ENCODE data around the gene UVRAG. TPM values are rescaled to one million over a fixed set of nuclear protein-coding genes. Genes with fewer than 3 reads are reported as not detected.
"Not testable (repeated sequence)": the region's sequence is repeated elsewhere in the genome, so short reads cannot be mapped to it uniquely, and the experiment has no call there.

UVRAG gene
- total RNA-seq, 1 donor from 2014 or later, result 14.1 TPM

- Histone ChIP-seq H3K27ac (ENCODE audit: low read depth, low read length) (no peak overlapping the region), H3K4me1 (ENCODE audit: control insufficient read depth in 3 of 3, insufficient read depth in 3 of 3, low read length in 3 of 3) (peaks cover 11 to 17% (median 14%) of the 10 kb centered on the region in 3 donors), H3K27me3 (ENCODE audit: control insufficient read depth in 3 of 3, insufficient read depth in 3 of 3, low read length in 3 of 3) (no peaks in the 10 kb centered on the region), H3K9ac (ENCODE audit: low read depth in 1 of 3, low read length in 3 of 3) (no peak overlapping the region), H3K4me3 (ENCODE audit: low read length in 3 of 3) (no peak overlapping the region), H3K9me3 (ENCODE audit: control insufficient read depth in 3 of 3, low read length in 3 of 3) (no peaks in the 10 kb centered on the region), H3K36me3 (ENCODE audit: control insufficient read depth in 3 of 3, insufficient read depth in 3 of 3, low read length in 3 of 3) (peaks cover 0 to 3% (median 0%) of the 10 kb centered on the region in 3 donors)
These were observed 37.5 kb downstream of the UVRAG start for GRCh38 chr11:75852406-75853017.

GRCh38 chr11:75853563-75853962 is 38.6 kb downstream of the UVRAG start:
- not testable (repeated sequence) for H3K9me3 ChIP-seq (ENCODE audit: control insufficient read depth in 3 of 3, low read length in 3 of 3); H3K9ac ChIP-seq (ENCODE audit: low read depth in 1 of 3, low read length in 3 of 3); H3K27ac ChIP-seq (ENCODE audit: low read depth, low read length); H3K36me3 ChIP-seq (ENCODE audit: control insufficient read depth in 3 of 3, insufficient read depth in 3 of 3, low read length in 3 of 3); H3K27me3 ChIP-seq (ENCODE audit: control insufficient read depth in 3 of 3, insufficient read depth in 3 of 3, low read length in 3 of 3); H3K4me3 ChIP-seq (ENCODE audit: low read length in 3 of 3)
- H3K4me1 ChIP-seq (ENCODE audit: control insufficient read depth in 3 of 3, insufficient read depth in 3 of 3, low read length in 3 of 3), result peaks cover 11 to 17% (median 14%) of the 10 kb centered on the region in 3 donors

GRCh38 chr11:75853971-75854370 is 39.0 kb downstream of the UVRAG start:
- no peaks in the 10 kb centered on the region for H3K27me3 ChIP-seq (ENCODE audit: control insufficient read depth in 3 of 3, insufficient read depth in 3 of 3, low read length in 3 of 3)
- no peak overlapping the region for H3K9ac ChIP-seq (ENCODE audit: low read depth in 1 of 3, low read length in 3 of 3)

GRCh38 chr11:75855206-75855605 is 40.2 kb downstream of the UVRAG start:
- peaks cover 0 to 3% (median 0%) of the 10 kb centered on the region in 3 donors for H3K36me3 ChIP-seq (ENCODE audit: control insufficient read depth in 3 of 3, insufficient read depth in 3 of 3, low read length in 3 of 3)
- no peaks in the 10 kb centered on the region for H3K27me3 ChIP-seq (ENCODE audit: control insufficient read depth in 3 of 3, insufficient read depth in 3 of 3, low read length in 3 of 3)
- peaks cover 11 to 14% (median 14%) of the 10 kb centered on the region in 3 donors for H3K4me1 ChIP-seq (ENCODE audit: control insufficient read depth in 3 of 3, insufficient read depth in 3 of 3, low read length in 3 of 3)
- no peak overlapping the region for H3K9ac ChIP-seq (ENCODE audit: low read depth in 1 of 3, low read length in 3 of 3)
- H3K9me3 ChIP-seq (ENCODE audit: control insufficient read depth in 3 of 3, low read length in 3 of 3), result no peaks in the 10 kb centered on the region
- H3K27ac ChIP-seq (ENCODE audit: low read depth, low read length), result no peak overlapping the region
- no peak overlapping the region for H3K4me3 ChIP-seq (ENCODE audit: low read length in 3 of 3)

More at GRCh38 chr11:75853971-75854370, 39.0 kb downstream of the UVRAG start:
- Histone ChIP-seq H3K27ac (ENCODE audit: low read depth, low read length) (no peak overlapping the region), H3K36me3 (ENCODE audit: control insufficient read depth in 3 of 3, insufficient read depth in 3 of 3, low read length in 3 of 3) (peaks cover 0 to 3% (median 0%) of the 10 kb centered on the region in 3 donors), H3K4me3 (ENCODE audit: low read length in 3 of 3) (no peak overlapping the region), H3K4me1 (ENCODE audit: control insufficient read depth in 3 of 3, insufficient read depth in 3 of 3, low read length in 3 of 3) (peaks cover 11 to 17% (median 14%) of the 10 kb centered on the region in 3 donors), H3K9me3 (ENCODE audit: control insufficient read depth in 3 of 3, low read length in 3 of 3) (no peaks in the 10 kb centered on the region)

- peaks cover 0 to 3% (median 0%) of the 10 kb centered on the region in 3 donors for H3K36me3 ChIP-seq (ENCODE audit: control insufficient read depth in 3 of 3, insufficient read depth in 3 of 3, low read length in 3 of 3)
- H3K27me3 ChIP-seq (ENCODE audit: control insufficient read depth in 3 of 3, insufficient read depth in 3 of 3, low read length in 3 of 3), result no peaks in the 10 kb centered on the region
- no peak overlapping the region for H3K9ac ChIP-seq (ENCODE audit: low read depth in 1 of 3, low read length in 3 of 3)
- H3K4me3 ChIP-seq (ENCODE audit: low read length in 3 of 3), result no peak overlapping the region
- no peak overlapping the region for H3K27ac ChIP-seq (ENCODE audit: low read depth, low read length)
- peaks cover 0 to under 1% (median 0%) of the 10 kb centered on the region in 3 donors for H3K4me1 ChIP-seq (ENCODE audit: control insufficient read depth in 3 of 3, insufficient read depth in 3 of 3, low read length in 3 of 3)
- no peaks in the 10 kb centered on the region for H3K9me3 ChIP-seq (ENCODE audit: control insufficient read depth in 3 of 3, low read length in 3 of 3)
These were observed 41.9 kb downstream of the UVRAG start for GRCh38 chr11:75856912-75857311.

GRCh38 chr11:75858042-75858441 is 43.0 kb downstream of the UVRAG start:
- no peak overlapping the region for H3K9ac ChIP-seq (ENCODE audit: low read depth in 1 of 3, low read length in 3 of 3)
- no peaks in the 10 kb centered on the region for H3K4me1 ChIP-seq (ENCODE audit: control insufficient read depth in 3 of 3, insufficient read depth in 3 of 3, low read length in 3 of 3)
- H3K36me3 ChIP-seq (ENCODE audit: control insufficient read depth in 3 of 3, insufficient read depth in 3 of 3, low read length in 3 of 3), result peaks cover 0 to 4% (median 0%) of the 10 kb centered on the region in 3 donors
- no peaks in the 10 kb centered on the region for H3K27me3 ChIP-seq (ENCODE audit: control insufficient read depth in 3 of 3, insufficient read depth in 3 of 3, low read length in 3 of 3)
- no peak overlapping the region for H3K4me3 ChIP-seq (ENCODE audit: low read length in 3 of 3)
- H3K27ac ChIP-seq (ENCODE audit: low read depth, low read length), result no peak overlapping the region
- no peaks in the 10 kb centered on the region for H3K9me3 ChIP-seq (ENCODE audit: control insufficient read depth in 3 of 3, low read length in 3 of 3)

GRCh38 chr11:75858613-75859012 is 43.6 kb downstream of the UVRAG start:
- no peak overlapping the region for H3K4me3 ChIP-seq (ENCODE audit: low read length in 3 of 3)
- no peak overlapping the region for H3K9ac ChIP-seq (ENCODE audit: low read depth in 1 of 3, low read length in 3 of 3)
- peaks cover 0 to 4% (median 0%) of the 10 kb centered on the region in 3 donors for H3K36me3 ChIP-seq (ENCODE audit: control insufficient read depth in 3 of 3, insufficient read depth in 3 of 3, low read length in 3 of 3)
- H3K4me1 ChIP-seq (ENCODE audit: control insufficient read depth in 3 of 3, insufficient read depth in 3 of 3, low read length in 3 of 3), result no peaks in the 10 kb centered on the region
- no peaks in the 10 kb centered on the region for H3K27me3 ChIP-seq (ENCODE audit: control insufficient read depth in 3 of 3, insufficient read depth in 3 of 3, low read length in 3 of 3)
- H3K9me3 ChIP-seq (ENCODE audit: control insufficient read depth in 3 of 3, low read length in 3 of 3), result no peaks in the 10 kb centered on the region
- no peak overlapping the region for H3K27ac ChIP-seq (ENCODE audit: low read depth, low read length)

- Histone ChIP-seq H3K9me3 (ENCODE audit: control insufficient read depth in 3 of 3, low read length in 3 of 3) (no peaks in the 10 kb centered on the region), H3K4me1 (ENCODE audit: control insufficient read depth in 3 of 3, insufficient read depth in 3 of 3, low read length in 3 of 3) (no peaks in the 10 kb centered on the region), H3K36me3 (ENCODE audit: control insufficient read depth in 3 of 3, insufficient read depth in 3 of 3, low read length in 3 of 3) (peaks cover 0 to 4% (median 0%) of the 10 kb centered on the region in 3 donors), H3K4me3 (ENCODE audit: low read length in 3 of 3) (no peak overlapping the region), H3K27ac (ENCODE audit: low read depth, low read length) (no peak overlapping the region), H3K9ac (ENCODE audit: low read depth in 1 of 3, low read length in 3 of 3) (no peak overlapping the region), H3K27me3 (ENCODE audit: control insufficient read depth in 3 of 3, insufficient read depth in 3 of 3, low read length in 3 of 3) (no peaks in the 10 kb centered on the region)
These were observed 44.6 kb downstream of the UVRAG start for GRCh38 chr11:75859614-75860013.

GRCh38 chr11:75862437-75862836 is 47.4 kb downstream of the UVRAG start:
- Histone ChIP-seq H3K9ac (ENCODE audit: low read depth in 1 of 3, low read length in 3 of 3) (no peak overlapping the region), H3K4me1 (ENCODE audit: control insufficient read depth in 3 of 3, insufficient read depth in 3 of 3, low read length in 3 of 3) (peaks cover 0 to 2% (median 0%) of the 10 kb centered on the region in 3 donors), H3K4me3 (ENCODE audit: low read length in 3 of 3) (no peak overlapping the region), H3K9me3 (ENCODE audit: control insufficient read depth in 3 of 3, low read length in 3 of 3) (no peaks in the 10 kb centered on the region), H3K27me3 (ENCODE audit: control insufficient read depth in 3 of 3, insufficient read depth in 3 of 3, low read length in 3 of 3) (no peaks in the 10 kb centered on the region), H3K36me3 (ENCODE audit: control insufficient read depth in 3 of 3, insufficient read depth in 3 of 3, low read length in 3 of 3) (peaks cover 0 to 4% (median 0%) of the 10 kb centered on the region in 3 donors), H3K27ac (ENCODE audit: low read depth, low read length) (no peak overlapping the region)

GRCh38 chr11:75867778-75868374 is 52.9 kb downstream of the UVRAG start:
- no peak overlapping the region for H3K4me3 ChIP-seq (ENCODE audit: low read length in 3 of 3)
- no peaks in the 10 kb centered on the region for H3K27me3 ChIP-seq (ENCODE audit: control insufficient read depth in 3 of 3, insufficient read depth in 3 of 3, low read length in 3 of 3)
- H3K27ac ChIP-seq (ENCODE audit: low read depth, low read length), result no peak overlapping the region
- peaks cover 0 to under 1% (median 0%) of the 10 kb centered on the region in 3 donors for H3K36me3 ChIP-seq (ENCODE audit: control insufficient read depth in 3 of 3, insufficient read depth in 3 of 3, low read length in 3 of 3)
- no peak overlapping the region for H3K9ac ChIP-seq (ENCODE audit: low read depth in 1 of 3, low read length in 3 of 3)
- H3K9me3 ChIP-seq (ENCODE audit: control insufficient read depth in 3 of 3, low read length in 3 of 3), result no peaks in the 10 kb centered on the region
- peaks cover 6 to 14% (median 7%) of the 10 kb centered on the region in 3 donors for H3K4me1 ChIP-seq (ENCODE audit: control insufficient read depth in 3 of 3, insufficient read depth in 3 of 3, low read length in 3 of 3)

All from skeletal muscle tissue (tissue), 4 donors.